HG02970 (cell line): ENCODE results near the gene SEPTIN2.
A peak's percentile ranks its signal among the peaks of the same experiment; 100 is the strongest.
"Not testable (repeated sequence)": the region's sequence is repeated elsewhere in the genome, so short reads cannot be mapped to it uniquely, and the experiment has no call there.

Source experiments
- ATAC-seq: cut with Tn5 transposase; IDR thresholded peaks from one replicate; pipeline ENCODE4 v1.9.1; 2021; ENCODE audit warnings: mild to moderate bottlenecking, moderate library complexity, moderate number of reproducible peaks; ENCODE audit not compliant: unreplicated experiment, low FRiP score

SEPTIN2 gene

GRCh38 chr2:241315879-241316631 is at the start of gene SEPTIN2:
Gene SEPTIN2, plus strand, starts transcription at chr2:241315925. Its CDS starts 8,308 bp downstream, at chr2:241324233.
- ATAC-seq: peak; percentile 40

DNA sequence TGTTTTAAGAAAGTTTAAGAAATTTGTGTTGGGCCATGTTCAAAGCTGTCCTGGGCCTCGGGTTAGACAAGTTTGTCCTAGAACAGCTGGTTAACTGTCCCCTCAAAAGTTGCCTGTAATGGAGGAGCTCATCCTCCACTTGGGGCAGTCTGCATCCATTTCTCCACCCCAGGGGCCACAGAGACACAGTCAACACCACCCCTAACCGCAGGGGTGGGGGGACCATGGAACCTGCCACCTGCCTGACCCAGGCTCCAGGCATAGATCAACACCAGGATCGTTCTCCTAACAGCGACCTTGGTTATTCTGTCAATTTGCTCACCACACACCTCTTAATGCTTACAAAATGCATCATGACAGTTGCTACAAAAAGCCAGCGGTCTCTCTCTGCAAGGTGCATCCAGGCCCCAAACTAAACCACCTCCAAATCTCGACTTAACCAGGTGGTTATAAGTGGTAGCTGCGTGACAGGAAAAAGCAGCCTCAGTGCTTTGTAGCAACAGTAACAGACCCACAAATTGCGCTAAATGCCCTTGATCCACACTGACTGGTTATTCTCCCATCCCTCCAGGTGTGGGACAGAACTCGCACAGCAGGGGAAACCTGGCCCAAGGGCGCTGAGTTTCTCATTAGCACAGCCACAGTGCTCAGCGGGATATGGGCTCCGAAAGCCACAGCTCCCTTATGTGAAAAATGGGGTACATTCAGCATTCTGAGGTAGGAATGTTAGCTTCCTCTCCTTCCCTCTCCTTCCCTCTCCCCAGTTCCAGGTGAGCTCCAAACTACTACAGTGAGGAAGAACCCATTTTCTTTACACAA is 48.3 kb upstream of the SEPTIN2 start:
- no peak for ATAC-seq

GRCh38 chr2:241268306-241268705 is 47.4 kb upstream of the SEPTIN2 start:
- ATAC-seq: no peak

- no peak for ATAC-seq
Measured at GRCh38 chr2:241268716-241269445, 46.8 kb upstream of the SEPTIN2 start.

DNA sequence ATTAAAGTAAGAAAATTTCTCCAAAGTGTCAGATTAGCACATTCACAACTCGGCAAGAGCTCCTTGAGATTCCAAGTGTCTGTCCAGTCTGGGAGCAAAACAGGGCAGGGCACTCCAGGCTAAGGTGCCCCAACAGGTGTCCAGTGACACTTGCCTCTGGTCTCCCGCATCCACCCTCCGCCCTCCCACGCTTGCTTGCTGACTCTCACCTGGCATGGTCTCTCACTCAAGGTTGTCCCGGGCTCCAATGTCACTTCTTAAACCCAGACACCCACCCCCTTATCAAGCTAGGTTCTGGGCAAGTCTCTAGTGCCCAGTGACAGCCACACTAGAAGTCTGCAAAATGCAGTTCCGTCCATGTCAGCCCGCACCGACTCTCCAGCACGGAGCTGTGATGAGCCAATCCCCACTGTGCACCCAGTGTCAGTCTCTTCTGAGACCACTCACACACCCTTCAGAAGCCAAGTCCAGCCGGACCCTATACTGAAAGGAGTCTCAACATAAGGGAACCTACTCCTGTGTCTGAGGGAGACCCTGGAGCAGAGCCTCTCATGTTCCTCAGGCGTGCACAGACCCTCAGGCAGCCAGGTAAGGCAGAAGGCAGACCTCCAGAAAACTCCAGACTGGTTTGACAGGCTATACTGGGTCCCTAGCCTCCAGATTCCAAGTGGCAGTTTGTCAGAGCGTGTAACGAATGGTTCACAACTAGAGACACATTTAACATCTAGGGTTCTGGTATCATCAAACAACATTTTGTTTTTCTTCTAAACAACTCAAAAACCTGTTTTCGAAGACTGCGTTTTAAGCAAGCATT is 45.8 kb upstream of the SEPTIN2 start:
- no peak for ATAC-seq

- ATAC-seq: no peak
Measured at GRCh38 chr2:241270531-241270930, 45.2 kb upstream of the SEPTIN2 start.

GRCh38 chr2:241271706-241272302 is 43.9 kb upstream of the SEPTIN2 start:
- ATAC-seq: peak; percentile 39

DNA sequence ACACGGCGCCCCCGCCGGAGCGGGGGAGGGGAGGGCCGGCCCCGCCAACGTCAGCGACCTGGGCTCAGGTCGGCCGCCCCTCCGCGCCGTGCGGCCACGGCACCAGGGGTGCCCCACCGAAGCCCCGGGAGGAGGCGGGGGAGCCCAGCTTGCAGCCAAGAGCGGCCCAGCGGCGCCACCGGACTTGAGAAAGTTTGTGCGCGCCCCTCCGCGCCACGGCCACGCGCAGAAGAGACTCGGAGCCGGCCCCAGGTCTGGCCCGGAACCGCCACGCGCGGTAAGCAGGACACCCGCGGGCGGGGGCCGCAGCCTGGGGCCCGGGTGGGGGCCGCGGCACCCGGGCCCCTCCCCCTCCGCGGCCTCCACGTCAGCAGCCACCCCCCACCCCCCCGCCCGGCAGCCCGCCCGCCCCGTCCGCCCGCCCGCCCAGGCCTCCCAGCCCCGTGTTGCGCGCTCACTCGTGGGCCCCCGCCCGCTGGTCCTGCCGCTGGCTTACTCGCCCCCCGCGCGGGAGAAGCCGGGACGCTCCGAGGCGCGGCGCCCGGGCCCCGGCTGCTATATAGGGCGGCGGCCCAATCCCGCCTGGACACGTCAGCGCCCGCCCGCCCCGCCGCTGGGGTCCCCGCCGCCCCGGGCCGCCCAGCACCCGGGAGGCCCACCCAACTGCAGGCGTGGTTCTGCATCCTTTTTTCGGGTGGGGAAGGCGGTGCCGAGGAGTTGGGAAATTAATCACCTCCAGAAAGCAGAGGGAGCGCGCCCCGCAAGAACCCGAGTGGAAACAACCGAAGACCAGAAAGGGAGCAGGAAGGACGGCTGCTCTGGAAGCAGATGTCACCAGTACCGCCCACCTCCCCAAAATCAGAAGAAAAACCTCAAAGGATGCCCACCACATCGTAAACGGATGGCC is 43.2 kb upstream of the SEPTIN2 start:
- ATAC-seq: peak; percentile 33

DNA sequence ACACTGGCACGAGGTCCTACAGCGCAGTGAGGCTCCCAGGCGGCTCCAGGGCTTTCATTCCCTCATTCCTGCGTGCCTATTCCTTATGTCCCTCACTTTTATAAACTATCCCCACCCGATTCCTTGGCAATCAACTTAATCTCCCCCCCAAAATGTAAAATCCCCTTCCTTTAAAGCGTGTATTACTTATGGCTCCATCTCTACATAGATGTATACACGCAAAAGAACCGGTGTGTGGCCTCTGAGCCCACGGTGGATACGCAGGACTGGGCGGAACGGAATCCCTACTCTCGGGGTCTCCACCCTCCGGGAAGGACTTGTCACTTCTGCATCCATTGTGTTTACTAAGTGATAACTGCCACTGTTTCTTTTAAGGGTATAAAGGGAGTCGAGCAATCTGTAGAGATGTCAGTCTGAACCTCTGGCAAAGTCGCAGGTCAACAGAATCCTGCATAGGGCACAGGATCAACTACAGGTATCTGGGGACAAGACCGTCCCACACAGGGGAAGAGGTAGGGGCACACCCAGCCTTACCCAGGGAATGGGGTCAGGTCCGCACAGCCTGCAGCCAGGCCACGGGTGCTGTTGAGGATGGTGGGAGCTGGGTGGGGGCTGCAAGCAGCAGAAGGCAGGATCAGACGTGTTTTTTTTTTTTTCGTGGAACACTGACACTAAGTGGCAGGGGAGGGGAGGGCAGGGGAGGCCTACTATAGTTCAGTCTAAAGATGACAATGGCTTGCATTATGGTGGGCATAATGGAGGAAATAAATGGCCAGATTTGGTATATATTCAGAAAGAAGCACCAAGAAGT is 42.3 kb upstream of the SEPTIN2 start:
- ATAC-seq: no peak

GRCh38 chr2:241274127-241274526 is 41.6 kb upstream of the SEPTIN2 start:
- no peak for ATAC-seq

- ATAC-seq: no peak
Measured at GRCh38 chr2:241275504-241275903, 40.2 kb upstream of the SEPTIN2 start.

DNA sequence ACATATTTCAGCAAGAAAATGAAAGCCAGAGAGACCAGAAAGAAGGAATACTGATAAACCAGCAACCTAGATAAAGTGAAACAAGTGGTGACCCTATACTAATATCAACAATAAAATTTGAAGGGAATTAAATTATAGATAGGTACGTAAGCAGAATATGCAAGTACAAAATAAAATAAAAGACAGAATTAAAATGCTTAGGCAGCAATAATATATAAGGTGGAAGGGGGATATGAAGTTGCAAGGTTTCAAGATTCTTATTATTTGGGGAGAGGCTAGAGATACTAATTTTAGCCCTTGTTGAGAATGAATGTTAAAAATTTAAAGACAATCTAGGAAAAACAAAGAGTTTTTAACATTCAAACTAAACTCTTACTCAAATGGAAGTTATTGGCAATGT is 39.8 kb upstream of the SEPTIN2 start:
- no peak for ATAC-seq

GRCh38 chr2:241278306-241278705 is 37.4 kb upstream of the SEPTIN2 start:
- ATAC-seq: not testable (repeated sequence)

GRCh38 chr2:241279413-241279812 is 36.3 kb upstream of the SEPTIN2 start:
- no peak for ATAC-seq

GRCh38 chr2:241279828-241280227 is 35.9 kb upstream of the SEPTIN2 start:
- ATAC-seq: no peak

- ATAC-seq: no peak
Measured at GRCh38 chr2:241280291-241280690, 35.4 kb upstream of the SEPTIN2 start.

DNA sequence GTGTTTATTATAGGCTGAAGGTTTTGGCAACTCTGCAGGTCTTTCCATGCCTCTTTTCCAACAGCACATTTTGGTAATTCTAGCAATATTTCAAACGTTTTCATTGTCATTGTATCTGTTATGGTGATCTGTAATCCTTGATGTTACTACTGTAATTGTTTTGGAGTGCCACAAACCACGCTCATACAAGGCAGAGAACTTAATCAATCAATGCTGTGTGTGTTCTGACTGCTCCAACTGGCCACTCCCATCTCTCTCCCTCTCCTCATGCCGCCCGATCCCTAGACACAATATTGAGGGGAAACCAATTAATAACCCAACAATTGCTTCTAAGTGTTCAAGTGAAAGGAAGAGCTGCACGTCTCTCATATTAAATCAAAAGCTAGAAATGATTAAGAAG is 33.2 kb upstream of the SEPTIN2 start:
- no peak for ATAC-seq

GRCh38 chr2:241285596-241285995 is 30.1 kb upstream of the SEPTIN2 start:
- no peak for ATAC-seq
